K562 (cell line): ENCODE results near the gene GLMN. TPM values are rescaled to one million over a fixed set of nuclear protein-coding genes. Genes with fewer than 3 reads are reported as not detected.

Experiments used
- GATAD2A ChIP-seq: fragments of 450-650 bp; IDR thresholded peaks from 2 replicates; pipeline ENCODE4 v1.6.1; 2017
- GTF3C2 ChIP-seq: IDR thresholded peaks from 3 replicates; pipeline ENCODE4 v1.6.1; 2011; ENCODE audit warnings: borderline replicate concordance, mild to moderate bottlenecking, moderate library complexity; ENCODE audit not compliant: insufficient read length; ENCODE audit errors: extremely low read depth
- MGA ChIP-seq: fragments of 450-650 bp; IDR thresholded peaks from 2 replicates; pipeline ENCODE4 v1.6.1; 2016; ENCODE audit warnings: mild to moderate bottlenecking, moderate library complexity
- ZNF277 ChIP-seq: fragments of 250-450 bp; sonication (Bioruptor Pico); IDR thresholded peaks from 2 replicates; pipeline ENCODE4 v1.8.0; 2022; ENCODE audit warnings: inconsistent platforms, mild to moderate bottlenecking, moderate library complexity, borderline replicate concordance
- polyA plus RNA-seq, 8 experiments: library from polyadenylated mRNA; depleted of rRNA in 4 of 8; stranded (reverse) in 5 of 8; unstranded in 3 of 8; fragments of >200 nt; fragmentation: Nextera tagmentation in 2 of 8; fragmentation: Illumina TruSeq in 1 of 8; extraction: Ambion mirVana in 2 of 8; extraction: Trizol in 1 of 8; gene quantifications; 2 replicates each; pipeline versions ENCODE4 v1.2.1 to v1.2.3, GENCODE V29; 2011 to 2014; ENCODE audit warnings: inconsistent platforms in 1 of 8, missing spikeins in 1 of 8
- total RNA-seq, 7 experiments: library from RNA; depleted of rRNA in 6 of 7; stranded (reverse); fragments of >200 nt in 6 of 7; fragmentation: Illumina TruSeq in 2 of 7; extraction: Trizol in 2 of 7; gene quantifications; 2 replicates each; pipeline versions ENCODE4 v1.2.1 to v1.2.3, GENCODE V29; 2011 to 2021; ENCODE audit warnings: low replicate concordance in 1 of 7

GLMN gene
- total and polyA plus RNA-seq, 9 of the 15 experiments (the other 6 are each of a cell fraction or from before 2014, with no cell fraction given) = 13.0 to 24.8 (median 19.0) TPM

GRCh38 chr1:92228401-92228800 is 70.4 kb downstream of the GLMN start (continued):
- TF ChIP-seq ZNF277 (CRISPR knock-in tag) (no peak), MGA (no peak), GTF3C2 (no peak), GATAD2A (no peak)
